Smooth muscle cell (in vitro differentiated cells): ENCODE measurements around the gene SHMT2. TPM values are rescaled to one million over a fixed set of nuclear protein-coding genes. Genes with fewer than 3 reads are reported as not detected.

Experiments
- DNase-seq: peaks from one replicate; lab custom pipeline; 2025; ENCODE audit not compliant: unreplicated experiment; lab: John Stamatoyannopoulos, UW
- H2AFZ ChIP-seq: fragments of 200-600 bp; sonication (generic); 2 replicates; pipeline ENCODE4 v1.6.0; 2016; ENCODE audit warnings: antibody characterized with exemption, low read depth, mild to moderate bottlenecking
- H3F3A ChIP-seq: fragments of 200-600 bp; sonication (generic); 2 replicates; pipeline ENCODE4 v1.6.0; 2017; ENCODE audit warnings: antibody characterized with exemption, low read depth
- H3K27ac ChIP-seq: fragments of 200-600 bp; sonication (generic); 2 replicates; pipeline ENCODE4 v1.5.1; 2016; ENCODE audit warnings: low read depth, mild to moderate bottlenecking
- H3K27me3 ChIP-seq: fragments of 200-600 bp; sonication (generic); 2 replicates; pipeline ENCODE4 v1.6.1; 2016; ENCODE audit warnings: low read depth, mild to moderate bottlenecking
- H3K36me3 ChIP-seq: fragments of 200-600 bp; sonication (generic); 2 replicates; pipeline ENCODE4 v1.5.1; 2016; ENCODE audit warnings: low read depth
- H3K4me1 ChIP-seq: fragments of 200-600 bp; sonication (generic); 2 replicates; pipeline ENCODE4 v1.5.1; 2016; ENCODE audit warnings: low read depth
- H3K4me2 ChIP-seq: fragments of 200-600 bp; sonication (generic); 2 replicates; pipeline ENCODE4 v1.6.0; 2016; ENCODE audit warnings: mild to moderate bottlenecking
- H3K4me3 ChIP-seq: fragments of 200-600 bp; sonication (generic); 2 replicates; pipeline ENCODE4 v1.5.1; 2016; ENCODE audit warnings: mild to moderate bottlenecking
- H3K79me2 ChIP-seq: fragments of 200-600 bp; sonication (generic); 2 replicates; pipeline ENCODE4 v1.6.0; 2016; ENCODE audit warnings: low read depth, mild to moderate bottlenecking
- H3K9ac ChIP-seq: fragments of 200-600 bp; sonication (generic); 2 replicates; pipeline ENCODE4 v1.6.0; 2016; ENCODE audit warnings: low read depth
- H3K9me3 ChIP-seq: fragments of 200-600 bp; sonication (generic); replicated peaks from 2 replicates; pipeline ENCODE4 v1.5.1; 2016; ENCODE audit warnings: low read depth
- H4K20me1 ChIP-seq: fragments of 200-600 bp; sonication (generic); 2 replicates; pipeline ENCODE4 v1.6.0; 2016; ENCODE audit warnings: low read depth
- CTCF ChIP-seq: fragments of 200-600 bp; sonication (generic); IDR thresholded peaks from 2 replicates; pipeline ENCODE4 v1.5.1; 2017; ENCODE audit warnings: borderline replicate concordance, mild to moderate bottlenecking, antibody characterized with exemption; ENCODE audit not compliant: insufficient read depth, poor library complexity, severe bottlenecking
- WGBS: methylation state at CpG from one replicate; pipeline ENCODE4 v1.1.7; 2016; ENCODE audit warnings: low lambda C conversion rate; 5-methylcytosine and 5-hydroxymethylcytosine counted together
- polyA plus RNA-seq: library from polyadenylated mRNA; unstranded; fragments of >200 nt; fragmentation: Nextera tagmentation; extraction: Ambion mirVana; gene quantifications from 2 replicates; pipeline ENCODE4 v1.2.1, GENCODE V29; 2016
- total RNA-seq: library from RNA; depleted of rRNA; stranded (reverse); fragments of >200 nt; gene quantifications from 2 replicates; pipeline ENCODE4 v1.2.3, GENCODE V29; 2014

Gene SHMT2
- total and polyA plus RNA-seq, 2 experiments from 2014 or later = 107 to 117 TPM

GRCh38 chr12:57242329-57242690 is 12.8 kb downstream of the SHMT2 start:
- H3K9ac ChIP-seq = no peak overlapping the region
- H3K4me3 ChIP-seq = peak overlapping the region; percentile 57

GRCh38 chr12:57242691-57243454 is 13.4 kb downstream of the SHMT2 start:
- Histone ChIP-seq H2AFZ (no peak overlapping the region), H3K4me2 (peak overlapping the region; percentile 99), H3F3A (no peaks in the 10 kb centered on the region), H3K4me1 (peaks cover 29% of the 10 kb centered on the region), H3K79me2 (no peaks in the 10 kb centered on the region), H4K20me1 (peaks cover 35% of the 10 kb centered on the region), H3K27ac (no peak overlapping the region), H3K36me3 (no peaks in the 10 kb centered on the region), H3K9me3 (no peaks in the 10 kb centered on the region), H3K9ac (peak overlapping the region; percentile 1), H3K27me3 (peaks cover 18% of the 10 kb centered on the region), H3K4me3 (peak overlapping the region; percentile 57)
- peak; percentile 30 for DNase-seq
- WGBS = 3% methylated on average over 40 of the region's 45 CpGs
- TF ChIP-seq CTCF = peak; percentile 74

More at GRCh38 chr12:57242329-57242690, 12.8 kb downstream of the SHMT2 start:
- no peak for TF ChIP-seq CTCF
- peaks cover 4% of the 10 kb centered on the region for H3F3A ChIP-seq
- no peak for DNase-seq
- no peak overlapping the region for H2AFZ ChIP-seq
- peaks cover 37% of the 10 kb centered on the region for H4K20me1 ChIP-seq
- H3K4me1 ChIP-seq = peaks cover 29% of the 10 kb centered on the region
- H3K36me3 ChIP-seq = no peaks in the 10 kb centered on the region
- H3K4me2 ChIP-seq = peak overlapping the region; percentile 99
- no peaks in the 10 kb centered on the region for H3K79me2 ChIP-seq
- H3K9me3 ChIP-seq = no peaks in the 10 kb centered on the region
- 8% methylated on average over 10 of the region's 18 CpGs for WGBS
- no peak overlapping the region for H3K27ac ChIP-seq
- H3K27me3 ChIP-seq = peaks cover 18% of the 10 kb centered on the region

GRCh38 chr12:57243521-57244311 is 14.2 kb downstream of the SHMT2 start:
- no peaks in the 10 kb centered on the region for H3K79me2 ChIP-seq
- peak; percentile 75 for TF ChIP-seq CTCF
- peak overlapping the region; percentile 99 for H3K4me2 ChIP-seq
- H3F3A ChIP-seq = no peaks in the 10 kb centered on the region
- no peaks in the 10 kb centered on the region for H3K36me3 ChIP-seq
- peak; percentile 39 for DNase-seq
- H3K9ac ChIP-seq = peak overlapping the region; percentile 1
- H3K9me3 ChIP-seq = no peaks in the 10 kb centered on the region
- H3K27ac ChIP-seq = no peak overlapping the region
- H2AFZ ChIP-seq = no peak overlapping the region
- H3K4me1 ChIP-seq = peaks cover 29% of the 10 kb centered on the region
- H3K27me3 ChIP-seq = peaks cover 18% of the 10 kb centered on the region
- H4K20me1 ChIP-seq = peaks cover 35% of the 10 kb centered on the region
- H3K4me3 ChIP-seq = peak overlapping the region; percentile 57
- WGBS = 19% methylated on average over 39 of the region's 41 CpGs
